ENCODE results near the gene PCLO. TPM values are rescaled to one million over a fixed set of nuclear protein-coding genes. Genes with fewer than 3 reads are reported as not detected.

PCLO gene
- total RNA-seq, 1 donor from 2014 or later, result 17.4 TPM

GRCh38 chr7:82945480-82945879 is 217.2 kb downstream of the PCLO start:
- Mint-ChIP-seq H3K27ac (ENCODE audit: unreplicated experiment) (no peak overlapping the region), H3K4me1 (ENCODE audit: low read depth, unreplicated experiment) (peaks cover 2% of the 10 kb centered on the region), H3K4me3 (ENCODE audit: unreplicated experiment) (no peak overlapping the region), H3K36me3 (ENCODE audit: unreplicated experiment) (no peaks in the 10 kb centered on the region), H3K9me3 (ENCODE audit: unreplicated experiment) (peaks cover 3% of the 10 kb centered on the region), H3K27me3 (ENCODE audit: unreplicated experiment) (no peaks in the 10 kb centered on the region)
- no peak for TF ChIP-seq CTCF (IDR thresholded peaks at IDR 0.05; ENCODE audit: partially characterized antibody, unreplicated experiment)
- no peak for DNase-seq

GRCh38 chr7:82945056-82945455 is 217.6 kb downstream of the PCLO start:
- Mint-ChIP-seq H3K9me3 (ENCODE audit: unreplicated experiment) (peaks cover 1% of the 10 kb centered on the region), H3K36me3 (ENCODE audit: unreplicated experiment) (no peaks in the 10 kb centered on the region), H3K27ac (ENCODE audit: unreplicated experiment) (no peak overlapping the region), H3K4me1 (ENCODE audit: low read depth, unreplicated experiment) (peaks cover 2% of the 10 kb centered on the region), H3K27me3 (ENCODE audit: unreplicated experiment) (no peaks in the 10 kb centered on the region), H3K4me3 (ENCODE audit: unreplicated experiment) (no peak overlapping the region)
- DNase-seq, result no peak
- no peak for TF ChIP-seq CTCF (IDR thresholded peaks at IDR 0.05; ENCODE audit: partially characterized antibody, unreplicated experiment)

- no peaks in the 10 kb centered on the region for H3K9me3 Mint-ChIP-seq (ENCODE audit: unreplicated experiment)
- TF ChIP-seq CTCF (IDR thresholded peaks at IDR 0.05; ENCODE audit: partially characterized antibody, unreplicated experiment), result no peak
- no peaks in the 10 kb centered on the region for H3K36me3 Mint-ChIP-seq (ENCODE audit: unreplicated experiment)
- H3K27me3 Mint-ChIP-seq (ENCODE audit: unreplicated experiment), result no peaks in the 10 kb centered on the region
- no peak overlapping the region for H3K4me3 Mint-ChIP-seq (ENCODE audit: unreplicated experiment)
- DNase-seq, result no peak
- H3K27ac Mint-ChIP-seq (ENCODE audit: unreplicated experiment), result no peak overlapping the region
- H3K4me1 Mint-ChIP-seq (ENCODE audit: low read depth, unreplicated experiment), result no peaks in the 10 kb centered on the region
Observed at GRCh38 chr7:82932516-82932915, 230.2 kb downstream of the PCLO start.

GRCh38 chr7:82926477-82926876 is 236.2 kb downstream of the PCLO start:
- H3K36me3 Mint-ChIP-seq (ENCODE audit: unreplicated experiment), result no peaks in the 10 kb centered on the region
- H3K4me1 Mint-ChIP-seq (ENCODE audit: low read depth, unreplicated experiment), result peaks cover 3% of the 10 kb centered on the region
- no peak overlapping the region for H3K4me3 Mint-ChIP-seq (ENCODE audit: unreplicated experiment)
- no peak for TF ChIP-seq CTCF (IDR thresholded peaks at IDR 0.05; ENCODE audit: partially characterized antibody, unreplicated experiment)
- H3K27me3 Mint-ChIP-seq (ENCODE audit: unreplicated experiment), result no peaks in the 10 kb centered on the region
- DNase-seq, result no peak
- no peaks in the 10 kb centered on the region for H3K9me3 Mint-ChIP-seq (ENCODE audit: unreplicated experiment)
- H3K27ac Mint-ChIP-seq (ENCODE audit: unreplicated experiment), result no peak overlapping the region

- Mint-ChIP-seq H3K9me3 (ENCODE audit: unreplicated experiment) (no peaks in the 10 kb centered on the region), H3K4me1 (ENCODE audit: low read depth, unreplicated experiment) (peaks cover 3% of the 10 kb centered on the region), H3K36me3 (ENCODE audit: unreplicated experiment) (no peaks in the 10 kb centered on the region), H3K27ac (ENCODE audit: unreplicated experiment) (no peak overlapping the region), H3K4me3 (ENCODE audit: unreplicated experiment) (no peak overlapping the region), H3K27me3 (ENCODE audit: unreplicated experiment) (no peaks in the 10 kb centered on the region)
- no peak for TF ChIP-seq CTCF (IDR thresholded peaks at IDR 0.05; ENCODE audit: partially characterized antibody, unreplicated experiment)
- DNase-seq, result no peak
Observed at GRCh38 chr7:82925331-82925730, 237.4 kb downstream of the PCLO start.

All from glutamatergic neuron (in vitro differentiated cells).